HCT116 (cell line): ENCODE results near the gene SLC1A4. TPM values are rescaled to one million over a fixed set of nuclear protein-coding genes. Genes with fewer than 3 reads are reported as not detected.

Experiments
- ATAC-seq: fragments of 200-7000 bp; cut with Tn5 transposase; 2 replicates; pipeline ENCODE4 v1.9.1; 2020; ENCODE audit warnings: mild to moderate bottlenecking, moderate library complexity
- BruUV-seq: library from RNA; stranded (reverse); fragments of 400-500 nt; replicated peaks from 2 replicates; lab custom pipeline; 2021; lab: Mats Ljungman, UMichigan
- CTCF ChIA-PET: fragments of 300-600 bp; sonication (Branson Sonifier 250); formaldehyde crosslinking; loops from one replicate; lab custom pipeline; 2021; ENCODE audit warnings: antibody characterized with exemption; lab: Charles Lee
- POLR2A ChIA-PET: fragments of 300-600, 350-600 bp; sonication (Branson Sonifier 250); formaldehyde crosslinking; loops from one replicate; lab custom pipeline; 2021; ENCODE audit warnings: antibody characterized with exemption; lab: Charles Lee
- RAD21 ChIA-PET, 2 experiments: fragments of 300-600 bp; sonication (Branson Sonifier 250); formaldehyde crosslinking; loops; one replicate each; lab custom pipeline; 2023; ENCODE audit warnings: low total read pairs in 2 of 2; ENCODE audit not compliant: uncharacterized antibody in 2 of 2, unreplicated experiment in 2 of 2, low non-redundant PET in 1 of 2; lab: Charles Lee
- DNase-seq: peaks from one replicate; pipeline ENCODE4 v3.0.0-alpha.2; 2010; ENCODE audit warnings: low read depth, low spot score
- H2AFZ ChIP-seq: fragments of 200-600 bp; shearing (Covaris generic), sonication (generic); 2 replicates; pipeline ENCODE4 v1.6.1; 2017; ENCODE audit warnings: low read depth, mixed run types, mixed read lengths, antibody characterized with exemption, low read length; ENCODE audit not compliant: poor library complexity, severe bottlenecking
- H3K27ac ChIP-seq: 2 replicates; pipeline ENCODE4 v1.5.1; 2012; ENCODE audit warnings: low read depth, low read length
- H3K27me3 ChIP-seq: fragments of 200-600 bp; sonication (generic); 2 replicates; pipeline ENCODE4 v1.6.1; 2016; ENCODE audit warnings: mixed run types, low read length, mixed read lengths; ENCODE audit not compliant: insufficient read depth
- H3K36me3 ChIP-seq, 2 experiments: fragments of 200-500 bp in 1 of 2; fragments of 200-600 bp in 1 of 2; sonication (Bioruptor generic) in 1 of 2; sonication (generic) in 1 of 2; 2 replicates each; pipeline versions ENCODE4 v1.5.1 to v1.6.1; 2014 to 2016; ENCODE audit warnings: low read length in 2 of 2, inconsistent platforms in 1 of 2, mixed read lengths in 1 of 2, mixed run types in 1 of 2; ENCODE audit not compliant: insufficient read depth in 2 of 2, control insufficient read depth in 1 of 2
- H3K4me1 ChIP-seq, 2 experiments: fragments of 200-600 bp in 1 of 2; sonication (generic) in 1 of 2; 2 replicates each; pipeline versions ENCODE4 v1.5.1 to v1.6.1; 2012 to 2017; ENCODE audit warnings: low read length in 2 of 2, inconsistent platforms in 1 of 2, mild to moderate bottlenecking in 1 of 2, mixed read lengths in 1 of 2, mixed run types in 1 of 2, moderate library complexity in 1 of 2; ENCODE audit not compliant: insufficient read depth in 2 of 2, control insufficient read depth in 1 of 2
- H3K4me2 ChIP-seq: fragments of 200-600 bp; sonication (generic); 2 replicates; pipeline ENCODE4 v1.6.1; 2017; ENCODE audit warnings: mixed run types, low read length, mixed read lengths
- H3K4me3 ChIP-seq, 2 experiments: fragments of 200-600 bp in 1 of 2; sonication (generic) in 1 of 2; replicated peaks in 1 of 2; 2 replicates each; pipeline ENCODE4 v1.5.1; 2011 to 2016; ENCODE audit warnings: low read length in 2 of 2, control low read depth in 1 of 2, low read depth in 1 of 2, mild to moderate bottlenecking in 1 of 2, mixed read lengths in 1 of 2, mixed run types in 1 of 2
- H3K79me2 ChIP-seq: fragments of 200-600 bp; sonication (generic); 2 replicates; pipeline ENCODE4 v1.6.1; 2017; ENCODE audit warnings: mild to moderate bottlenecking, mixed run types, low read length, moderate library complexity, mixed read lengths; ENCODE audit not compliant: insufficient read depth
- H3K9ac ChIP-seq: fragments of 200-600 bp; sonication (generic); 2 replicates; pipeline ENCODE4 v1.6.1; 2016; ENCODE audit warnings: low read length, mixed read lengths
- H3K9me2 ChIP-seq: fragments of 200-600 bp; sonication (generic), shearing (Covaris generic); 2 replicates; pipeline ENCODE4 v1.6.1; 2017; ENCODE audit warnings: mixed run types, mild to moderate bottlenecking, moderate library complexity; ENCODE audit not compliant: insufficient read depth
- H3K9me3 ChIP-seq, 2 experiments: fragments of 200-500 bp in 1 of 2; fragments of 200-600 bp in 1 of 2; sonication (Bioruptor generic) in 1 of 2; sonication (generic) in 1 of 2; 2 replicates each; pipeline ENCODE4 v1.6.1; 2014 to 2017; ENCODE audit warnings: low read length in 2 of 2, mixed read lengths in 2 of 2, inconsistent platforms in 1 of 2, low read depth in 1 of 2, mild to moderate bottlenecking in 1 of 2, mixed run types in 1 of 2, moderate library complexity in 1 of 2; ENCODE audit not compliant: control insufficient read depth in 1 of 2, insufficient read depth in 1 of 2
- H4K20me1 ChIP-seq: fragments of 200-600 bp; sonication (generic), shearing (Covaris generic); 2 replicates; pipeline ENCODE4 v1.6.1; 2017; ENCODE audit warnings: mixed run types, mild to moderate bottlenecking, moderate library complexity; ENCODE audit not compliant: insufficient read depth
- EGR1 ChIP-seq: IDR thresholded peaks from 2 replicates; pipeline ENCODE4 v1.6.1; 2012; ENCODE audit warnings: low read depth
- FOSL1 ChIP-seq: IDR thresholded peaks from 2 replicates; pipeline ENCODE4 v1.6.1; 2012; ENCODE audit warnings: low read depth
- REST ChIP-seq: IDR thresholded peaks from 2 replicates; pipeline ENCODE4 v1.6.1; 2012; ENCODE audit warnings: low read depth
- SRF ChIP-seq: IDR thresholded peaks from 2 replicates; pipeline ENCODE4 v1.6.1; 2012; ENCODE audit warnings: low read depth
- ZNF274 ChIP-seq: fragments of 200-500 bp; sonication (Bioruptor generic); IDR thresholded peaks from 2 replicates; pipeline ENCODE4 v1.6.1; 2014; ENCODE audit warnings: mild to moderate bottlenecking, low read depth, low read length, inconsistent platforms
- intact Hi-C: fragments of 100-400 bp; cut with micrococcal nuclease; formaldehyde crosslinking; loops from 2 replicates; pipeline ENCODE4 v1.10.0; 2022
- total RNA-seq: library from RNA; stranded (reverse); gene quantifications from one replicate; pipeline ENCODE4 v1.2.1, GENCODE V29; 2021; ENCODE audit not compliant: unreplicated experiment
- TF ChIP-seq, protein P1 (sequence below), 3 experiments: fragments of 200-600 bp in 1 of 3; sonication (generic) in 1 of 3; IDR thresholded peaks in 2 of 3; conservative IDR thresholded peaks in 1 of 3; 2 replicates each; pipeline ENCODE4 v1.5.1; 2012 to 2017; ENCODE audit warnings: low read depth in 2 of 3, low read length in 2 of 3, antibody characterized with exemption in 1 of 3, borderline replicate concordance in 1 of 3, control low read depth in 1 of 3, mild to moderate bottlenecking in 1 of 3, mixed read lengths in 1 of 3, mixed run types in 1 of 3, moderate library complexity in 1 of 3; ENCODE audit not compliant: insufficient read depth in 1 of 3

Gene SLC1A4
- total RNA-seq, 1 experiment from 2014 or later: 9.2 TPM

DNA sequence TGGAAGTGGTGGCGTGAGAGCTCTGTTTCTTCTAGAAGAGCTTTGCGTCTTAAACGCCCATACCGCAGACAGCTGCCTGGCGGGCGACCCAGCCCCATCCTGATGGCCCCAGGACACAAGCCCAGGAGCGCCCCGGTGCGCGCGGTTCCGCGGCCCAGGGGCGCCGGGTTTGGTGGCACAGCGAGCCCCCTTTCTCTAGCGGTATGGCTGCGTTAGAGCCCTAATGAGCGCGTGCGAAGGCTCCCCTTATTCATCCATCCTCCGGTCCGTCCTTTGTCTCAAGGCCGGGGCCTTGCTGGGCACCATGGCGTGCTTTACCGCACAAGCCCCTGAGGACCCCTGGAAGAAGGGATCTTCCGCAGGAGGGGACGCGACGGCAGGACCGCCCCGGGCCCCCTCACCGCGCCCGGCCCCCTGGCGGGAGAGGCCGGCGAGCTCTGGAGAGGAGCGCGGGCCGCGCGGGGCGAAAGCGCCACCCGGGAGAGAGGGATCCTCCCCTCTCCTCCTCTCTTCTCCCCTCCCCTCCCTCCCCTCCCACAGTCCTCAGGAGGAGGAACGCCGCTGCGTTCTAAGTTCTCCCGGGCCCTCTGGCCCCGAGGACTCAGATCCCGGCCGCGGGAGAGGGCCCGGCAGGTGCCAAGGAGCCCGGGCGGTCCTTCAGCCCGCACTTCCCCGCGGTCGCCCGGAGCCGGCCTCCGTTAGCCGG, 626 bp upstream of the SLC1A4 start:
- peak overlapping the region; percentile 24; the same call in 1 of the 2 replicates for H3K27ac ChIP-seq
- BruUV-seq: no TSS peak
- no peak overlapping the region for H2AFZ ChIP-seq
- intact Hi-C loops: no loop called here
- no peaks in the 10 kb centered on the region for H3K9me2 ChIP-seq
- H4K20me1 ChIP-seq: no peaks in the 10 kb centered on the region
- ATAC-seq: peak; percentile 84
- H3K4me2 ChIP-seq: peak overlapping the region; percentile 95
- H3K4me1 ChIP-seq: peaks cover 0 to 18% of the 10 kb centered on the region in 2 experiments; a peak in 2 of 4 replicates
- H3K9me3 ChIP-seq: no peaks in the 10 kb centered on the region
- H3K9ac ChIP-seq: 0 out of 2 replicates have a peak overlapping the region, but pooled peaks have one; percentile 47
- H3K36me3 ChIP-seq: no peaks in the 10 kb centered on the region
- POLR2A ChIA-PET: no interaction called here
- RAD21 ChIA-PET: no interaction called here
- no peaks in the 10 kb centered on the region for H3K79me2 ChIP-seq
- TF ChIP-seq EGR1: peak; percentile 61
- no peak for TF ChIP-seq FOSL1
- TF ChIP-seq, protein P1, sequence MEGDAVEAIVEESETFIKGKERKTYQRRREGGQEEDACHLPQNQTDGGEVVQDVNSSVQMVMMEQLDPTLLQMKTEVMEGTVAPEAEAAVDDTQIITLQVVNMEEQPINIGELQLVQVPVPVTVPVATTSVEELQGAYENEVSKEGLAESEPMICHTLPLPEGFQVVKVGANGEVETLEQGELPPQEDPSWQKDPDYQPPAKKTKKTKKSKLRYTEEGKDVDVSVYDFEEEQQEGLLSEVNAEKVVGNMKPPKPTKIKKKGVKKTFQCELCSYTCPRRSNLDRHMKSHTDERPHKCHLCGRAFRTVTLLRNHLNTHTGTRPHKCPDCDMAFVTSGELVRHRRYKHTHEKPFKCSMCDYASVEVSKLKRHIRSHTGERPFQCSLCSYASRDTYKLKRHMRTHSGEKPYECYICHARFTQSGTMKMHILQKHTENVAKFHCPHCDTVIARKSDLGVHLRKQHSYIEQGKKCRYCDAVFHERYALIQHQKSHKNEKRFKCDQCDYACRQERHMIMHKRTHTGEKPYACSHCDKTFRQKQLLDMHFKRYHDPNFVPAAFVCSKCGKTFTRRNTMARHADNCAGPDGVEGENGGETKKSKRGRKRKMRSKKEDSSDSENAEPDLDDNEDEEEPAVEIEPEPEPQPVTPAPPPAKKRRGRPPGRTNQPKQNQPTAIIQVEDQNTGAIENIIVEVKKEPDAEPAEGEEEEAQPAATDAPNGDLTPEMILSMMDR (IDR thresholded peaks at IDR 0.05 in 2 of 3, conservative IDR thresholded peaks at IDR 0.05 in 1 of 3; ENCODE audit: borderline replicate concordance in 1 of 3, insufficient read depth in 1 of 3, low read depth in 2 of 3, low read length in 2 of 3): peak; percentile 8 to 42 (median 23); a peak in 4 of 6 replicates
- TF ChIP-seq ZNF274: no peak
- no peak for TF ChIP-seq REST
- TF ChIP-seq SRF: no peak
- peak; percentile 19 for DNase-seq
- H3K27me3 ChIP-seq: peaks cover 3% of the 10 kb centered on the region; the same call in 1 of the 2 replicates
- peak overlapping the region; percentile 39 to 67 for H3K4me3 ChIP-seq
- CTCF ChIA-PET: no interaction called here
